Peyer's patch (tissue), 4 donors: ENCODE data around the gene PLXNA2. TPM values are rescaled to one million over a fixed set of nuclear protein-coding genes. Genes with fewer than 3 reads are reported as not detected.

Experiments
- DNase-seq, 3 donors: peaks; one replicate each; pipeline ENCODE4 v3.0.0-alpha.2; 2017 to 2019
- H3K27ac ChIP-seq, 4 donors: fragments of 200-600 bp; sonication (generic); one replicate each; pipeline ENCODE4 v1.5.1; 2016 to 2019
- H3K27me3 ChIP-seq, 2 donors: fragments of 200-600 bp; sonication (generic); one replicate each; pipeline ENCODE4 v1.5.1; 2019
- H3K36me3 ChIP-seq, 3 donors: fragments of 200-600 bp; sonication (generic); one replicate each; pipeline ENCODE4 v1.5.1; 2016 to 2019
- H3K4me1 ChIP-seq, 4 donors: fragments of 200-600 bp; sonication (generic); one replicate each; pipeline ENCODE4 v1.5.1; 2016 to 2019
- H3K4me3 ChIP-seq, 4 donors: fragments of 200-600 bp; sonication (generic); 1 replicate in 3 of 4; 2 replicates in 1 of 4; pipeline ENCODE4 v1.5.1; 2016 to 2019; ENCODE audit warnings: mild to moderate bottlenecking in 1 of 4
- H3K9me3 ChIP-seq, 4 donors: fragments of 200-600 bp; sonication (generic); one replicate each; pipeline ENCODE4 v1.5.1; 2016 to 2019; ENCODE audit warnings: mild to moderate bottlenecking in 1 of 4
- CTCF ChIP-seq, 6 experiments: fragments of 450-650 bp in 4 of 6; fragments of 200-600 bp in 2 of 6; sonication (generic) in 1 of 6; IDR thresholded peaks; one replicate each; pipeline ENCODE4 v1.5.1; 2017 to 2019; ENCODE audit warnings: antibody characterized with exemption in 6 of 6, mild to moderate bottlenecking in 3 of 6, moderate library complexity in 1 of 6
- POLR2A ChIP-seq, 2 donors: fragments of 450-650 bp; IDR thresholded peaks; one replicate each; pipeline ENCODE4 v1.5.1; 2017; ENCODE audit warnings: antibody characterized with exemption in 2 of 2, mild to moderate bottlenecking in 2 of 2, moderate library complexity in 2 of 2
- total RNA-seq, 4 donors: library from RNA; depleted of rRNA; stranded (reverse); fragments of >200 nt; gene quantifications; one replicate each; pipeline ENCODE4 v1.1.0, GENCODE V29; 2016

PLXNA2 gene
- total RNA-seq, 4 donors from 2014 or later: 51.5 to 70.2 (median 62.5) TPM

DNA sequence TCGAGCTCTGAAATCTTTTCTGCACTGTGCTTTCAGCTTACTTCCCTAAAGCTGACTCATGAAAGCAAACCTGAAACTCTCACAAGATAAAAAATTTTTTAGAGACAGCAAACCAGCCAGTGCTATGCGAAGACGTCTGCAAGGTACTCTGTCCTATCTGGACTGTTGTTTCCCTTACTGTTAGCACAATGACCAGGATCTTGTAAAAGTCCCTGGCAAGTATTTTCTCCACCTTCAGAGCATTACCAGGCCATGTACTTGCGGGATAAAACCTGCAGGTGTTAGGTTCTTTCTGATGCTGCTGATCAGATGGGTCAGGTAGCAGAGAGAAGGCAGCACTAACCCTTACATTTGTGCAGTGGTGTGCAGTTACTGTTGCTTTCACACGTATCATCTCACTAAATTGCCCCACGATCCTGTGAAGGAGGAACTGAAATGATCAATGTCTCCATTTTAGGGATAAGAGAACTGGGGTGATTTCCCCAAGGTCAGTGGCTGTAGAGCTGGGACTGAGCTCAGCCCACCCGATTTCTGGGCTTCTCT, 56.6 kb downstream of the PLXNA2 start:
- no peak for DNase-seq
- Histone ChIP-seq H3K36me3 (peaks cover 0 to 7% (median 0%) of the 10 kb centered on the region in 3 donors), H3K27me3 (no peaks in the 10 kb centered on the region), H3K27ac (no peak overlapping the region), H3K9me3 (no peaks in the 10 kb centered on the region), H3K4me1 (peaks cover 0 to 26% (median 10%) of the 10 kb centered on the region in 4 donors), H3K4me3 (no peak overlapping the region)
- TF ChIP-seq POLR2A (IDR thresholded peaks at IDR 0.05): no peak
- no peak for TF ChIP-seq CTCF (IDR thresholded peaks at IDR 0.05)

- H3K36me3 ChIP-seq: no peaks in the 10 kb centered on the region
- no peak for DNase-seq
- peak overlapping the region in 2 of 4 donors; percentile 17 to 76 for H3K27ac ChIP-seq
- H3K9me3 ChIP-seq: no peaks in the 10 kb centered on the region
- H3K4me3 ChIP-seq: no peak overlapping the region
- no peaks in the 10 kb centered on the region for H3K27me3 ChIP-seq
- TF ChIP-seq POLR2A (IDR thresholded peaks at IDR 0.05) (no peak), CTCF (IDR thresholded peaks at IDR 0.05) (no peak)
- H3K4me1 ChIP-seq: peaks cover 0 to 44% (median 10%) of the 10 kb centered on the region in 4 donors
These were observed 58.4 kb downstream of the PLXNA2 start for GRCh38 chr1:208185801-208186231.

GRCh38 chr1:208184966-208185654, 59.1 kb downstream of the PLXNA2 start:
- DNase-seq: no peak
- peaks cover 0 to 50% (median 10%) of the 10 kb centered on the region in 4 donors for H3K4me1 ChIP-seq
- no peak overlapping the region for H3K4me3 ChIP-seq
- TF ChIP-seq POLR2A (IDR thresholded peaks at IDR 0.05) (no peak), CTCF (IDR thresholded peaks at IDR 0.05) (no peak)
- H3K36me3 ChIP-seq: no peaks in the 10 kb centered on the region
- peak overlapping the region in 3 of 4 donors; percentile 16 to 92 (median 76) for H3K27ac ChIP-seq
- H3K27me3 ChIP-seq: no peaks in the 10 kb centered on the region
- no peaks in the 10 kb centered on the region for H3K9me3 ChIP-seq

- peak in 2 of 3 donors; percentile 70 to 84 for DNase-seq
- no peak overlapping the region for H3K4me3 ChIP-seq
- no peaks in the 10 kb centered on the region for H3K27me3 ChIP-seq
- peak overlapping the region in 3 of 4 donors; percentile 52 to 92 (median 76) for H3K27ac ChIP-seq
- no peaks in the 10 kb centered on the region for H3K9me3 ChIP-seq
- peaks cover 0 to 58% (median 13%) of the 10 kb centered on the region in 4 donors for H3K4me1 ChIP-seq
- no peak for TF ChIP-seq CTCF (IDR thresholded peaks at IDR 0.05)
- peak in 1 of 2 donors; percentile 64 for TF ChIP-seq POLR2A (IDR thresholded peaks at IDR 0.05)
- no peaks in the 10 kb centered on the region for H3K36me3 ChIP-seq
These were observed 59.9 kb downstream of the PLXNA2 start for GRCh38 chr1:208183977-208184911.

GRCh38 chr1:208182880-208183645, 61.1 kb downstream of the PLXNA2 start:
- TF ChIP-seq CTCF (IDR thresholded peaks at IDR 0.05): no peak
- TF ChIP-seq POLR2A (IDR thresholded peaks at IDR 0.05): no peak
- H3K27me3 ChIP-seq: no peaks in the 10 kb centered on the region
- no peaks in the 10 kb centered on the region for H3K9me3 ChIP-seq
- H3K4me1 ChIP-seq: peaks cover 0 to 70% (median 15%) of the 10 kb centered on the region in 4 donors
- DNase-seq: peak in 2 of 3 donors; percentile 61 to 71
- peak overlapping the region in 3 of 4 donors; percentile 52 to 76 (median 63) for H3K27ac ChIP-seq
- H3K4me3 ChIP-seq: no peak overlapping the region
- no peaks in the 10 kb centered on the region for H3K36me3 ChIP-seq
